A172 (cell line): Measurements from ENCODE around the gene DNLZ. TPM values are rescaled to one million over a fixed set of nuclear protein-coding genes. Genes with fewer than 3 reads are reported as not detected.

ENCODE experiments used
- DNase-seq: peaks from one replicate; pipeline ENCODE4 v3.0.0-alpha.2; 2015; ENCODE audit warnings: low spot score
- total RNA-seq: library from RNA; depleted of rRNA; stranded (reverse); fragments of >200 nt; shearing (Covaris generic); gene quantifications from 2 replicates; pipeline ENCODE4 v1.2.3, GENCODE V29; 2014

DNLZ gene
- total RNA-seq, 1 experiment from 2014 or later = 40.1 TPM

GRCh38 chr9:136396219-136396515 lies 32.6 kb upstream of the DNLZ start:
- DNase-seq = no peak

GRCh38 chr9:136395345-136396218 lies 32.0 kb upstream of the DNLZ start:
- DNase-seq = no peak

- no peak for DNase-seq
Measured at GRCh38 chr9:136395020-136395340, 31.4 kb upstream of the DNLZ start.

- no peak for DNase-seq
Measured at GRCh38 chr9:136394312-136395019, 30.9 kb upstream of the DNLZ start.

GRCh38 chr9:136393531-136393930 lies 30.0 kb upstream of the DNLZ start:
- no peak for DNase-seq

- DNase-seq = no peak
Measured at GRCh38 chr9:136392538-136393449, 29.2 kb upstream of the DNLZ start.

GRCh38 chr9:136391737-136392537 lies 28.4 kb upstream of the DNLZ start:
- no peak for DNase-seq

- DNase-seq = no peak
Measured at GRCh38 chr9:136389396-136389795, 25.9 kb upstream of the DNLZ start.

- no peak for DNase-seq
Measured at GRCh38 chr9:136387217-136387616, 23.7 kb upstream of the DNLZ start.

GRCh38 chr9:136386018-136386417 lies 22.5 kb upstream of the DNLZ start:
- peak; percentile 91 for DNase-seq

- no peak for DNase-seq
Measured at GRCh38 chr9:136385015-136385414, 21.5 kb upstream of the DNLZ start.

GRCh38 chr9:136383436-136383835 lies 19.9 kb upstream of the DNLZ start:
- no peak for DNase-seq

GRCh38 chr9:136381966-136382513 lies 18.5 kb upstream of the DNLZ start:
- DNase-seq = no peak

GRCh38 chr9:136381311-136381710 lies 17.8 kb upstream of the DNLZ start:
- no peak for DNase-seq

GRCh38 chr9:136380381-136380780 lies 16.8 kb upstream of the DNLZ start:
- no peak for DNase-seq

- no peak for DNase-seq
Measured at GRCh38 chr9:136379891-136380290, 16.3 kb upstream of the DNLZ start.

GRCh38 chr9:136379401-136379800 lies 15.9 kb upstream of the DNLZ start:
- no peak for DNase-seq

- DNase-seq = no peak
Measured at GRCh38 chr9:136379003-136379287, 15.4 kb upstream of the DNLZ start.

- no peak for DNase-seq
Measured at GRCh38 chr9:136378170-136379002, 14.8 kb upstream of the DNLZ start.

- DNase-seq = no peak
Measured at GRCh38 chr9:136377341-136378169, 14.0 kb upstream of the DNLZ start.
